ENCODE data around the gene TRIM67.
A peak's percentile ranks its signal among the peaks of the same experiment; 100 is the strongest.
"Not testable (repeated sequence)": the region's sequence is repeated elsewhere in the genome, so short reads cannot be mapped to it uniquely, and the experiment has no call there.

Gene TRIM67

DNA sequence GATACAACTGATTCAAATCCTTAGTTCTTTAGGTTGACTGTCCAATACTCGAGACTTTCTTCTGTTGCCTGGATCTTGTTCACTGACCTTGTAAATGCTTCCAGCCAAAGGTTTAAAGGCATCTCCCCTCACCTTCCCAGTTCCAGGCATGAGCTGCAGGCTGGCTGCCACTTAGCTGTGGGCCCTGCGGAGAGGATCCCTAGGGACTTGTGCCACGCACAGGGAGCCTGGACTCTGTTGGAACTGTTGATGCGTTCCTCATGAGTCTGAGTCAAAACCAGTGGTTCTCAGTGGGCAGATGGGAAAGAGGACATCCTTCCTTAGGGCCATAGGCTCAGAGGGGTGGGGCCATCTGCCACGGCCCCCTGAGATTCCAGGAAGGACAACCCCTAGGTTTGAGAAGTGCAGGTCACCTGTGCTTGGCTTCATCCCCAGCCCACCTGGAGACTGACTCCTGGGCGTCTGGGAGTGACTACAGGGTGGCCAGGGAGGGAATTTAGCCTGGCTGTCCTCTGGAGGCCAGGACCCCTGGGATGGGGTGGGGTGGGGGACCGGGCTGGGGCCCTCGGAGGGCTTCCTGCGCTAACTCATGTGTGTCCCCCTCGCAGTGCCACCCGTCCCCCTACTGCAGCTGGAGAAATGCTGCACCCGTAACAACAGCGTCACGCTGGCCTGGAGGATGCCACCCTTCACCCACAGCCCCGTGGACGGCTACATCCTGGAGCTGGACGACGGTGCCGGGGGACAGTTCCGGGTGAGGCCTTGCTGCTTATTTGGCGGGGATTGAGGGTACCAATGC lies 41.6 kb downstream of the TRIM67 start:
- no peak for DNase-seq (ENCODE audit: low spot score)

DNA sequence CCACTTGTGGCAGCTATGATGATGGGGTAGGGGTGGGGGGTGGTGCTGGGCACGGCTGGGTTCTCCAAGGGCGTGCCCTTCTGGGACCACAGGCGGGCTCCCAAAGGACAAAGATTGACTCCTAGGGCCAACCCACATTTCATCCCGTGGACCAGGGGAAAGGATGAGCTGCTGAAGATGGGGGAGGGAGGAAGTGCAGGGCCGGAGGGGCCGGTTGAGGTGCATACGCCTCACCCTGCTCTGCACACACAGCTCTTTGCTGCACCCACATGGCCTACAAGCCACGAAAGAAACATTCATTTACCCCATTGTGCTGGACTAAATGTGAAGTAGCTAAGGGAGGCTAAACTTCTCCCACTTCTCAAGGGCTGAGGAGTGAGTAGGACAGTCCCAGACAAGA lies 45.0 kb downstream of the TRIM67 start:
- DNase-seq (ENCODE audit: low spot score) = no peak

DNA sequence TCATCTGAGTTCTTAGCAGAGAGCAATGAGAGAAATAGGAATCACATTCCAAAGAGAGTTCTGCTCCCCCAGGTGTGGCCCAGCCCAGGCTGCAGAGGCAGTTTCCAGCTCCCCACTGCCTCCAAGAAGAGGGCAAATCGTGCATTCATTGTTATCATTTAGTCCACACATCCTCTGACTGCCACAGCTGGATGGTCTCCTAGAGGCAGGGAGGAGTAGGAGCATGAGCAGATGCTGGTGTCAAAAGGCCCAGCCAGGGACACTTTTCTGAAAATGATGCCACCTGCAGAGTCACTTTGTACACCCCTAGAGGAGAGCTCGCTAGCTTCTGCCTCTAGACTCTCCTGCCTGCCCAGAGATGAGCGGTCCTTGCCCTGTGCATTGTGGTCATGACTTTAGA lies 45.6 kb downstream of the TRIM67 start:
- no peak for DNase-seq (ENCODE audit: low spot score)

DNA sequence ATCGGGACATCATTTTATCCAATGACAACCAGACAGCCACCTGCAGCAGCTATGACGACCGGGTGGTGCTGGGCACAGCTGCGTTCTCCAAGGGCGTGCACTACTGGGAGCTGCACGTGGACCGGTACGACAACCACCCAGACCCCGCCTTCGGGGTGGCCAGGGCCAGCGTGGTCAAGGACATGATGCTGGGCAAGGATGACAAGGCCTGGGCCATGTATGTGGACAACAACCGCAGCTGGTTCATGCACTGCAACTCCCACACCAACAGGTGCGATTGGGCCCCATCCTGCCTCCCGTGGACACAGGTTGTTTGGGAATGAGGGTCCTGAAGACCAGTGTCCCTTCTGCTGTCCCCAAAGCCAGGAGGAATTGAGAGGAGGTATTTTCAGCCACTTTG lies 47.1 kb downstream of the TRIM67 start:
- no peak for DNase-seq (ENCODE audit: low spot score)

DNA sequence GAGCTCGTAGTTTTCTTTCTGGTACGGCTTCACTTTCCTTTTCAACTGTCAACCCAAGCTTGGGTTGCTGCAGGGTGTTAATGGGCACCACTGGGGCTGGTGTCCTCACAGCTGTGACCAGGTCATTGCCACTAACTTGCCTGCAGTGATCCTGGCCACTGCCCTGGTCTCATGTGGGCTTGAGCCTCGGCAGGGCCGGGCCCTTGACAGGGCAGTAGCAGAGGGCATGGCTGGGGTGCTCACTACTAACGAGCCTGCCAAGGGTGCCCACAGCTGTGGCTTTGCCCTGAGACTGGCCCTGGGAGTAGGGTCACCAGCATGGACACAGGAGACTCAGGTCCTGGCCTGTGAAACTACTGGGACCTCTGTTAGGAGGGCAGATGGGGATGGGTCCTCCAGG lies 47.7 kb downstream of the TRIM67 start:
- no peak for DNase-seq (ENCODE audit: low spot score)

DNA sequence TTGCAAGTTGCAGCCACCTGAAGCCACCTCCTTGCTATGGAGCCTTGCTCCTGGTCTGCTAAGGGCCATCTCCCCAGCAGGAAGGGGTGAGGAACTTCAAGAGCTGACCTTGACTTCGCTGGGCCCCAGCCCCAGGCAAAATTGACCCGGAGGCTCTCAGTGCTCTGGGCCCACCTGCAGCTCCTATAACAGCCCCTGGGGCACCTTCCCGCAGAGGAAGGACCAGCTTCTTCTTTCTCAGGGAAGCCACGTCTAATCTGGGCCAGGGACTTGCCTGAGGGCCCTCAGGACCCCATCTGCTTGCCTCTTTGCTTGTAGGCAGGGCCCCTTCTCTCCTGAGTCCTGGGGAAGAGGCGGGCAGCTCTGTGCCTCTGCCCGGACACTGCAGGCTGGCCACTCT lies 48.3 kb downstream of the TRIM67 start:
- no peak for DNase-seq (ENCODE audit: low spot score)

DNA sequence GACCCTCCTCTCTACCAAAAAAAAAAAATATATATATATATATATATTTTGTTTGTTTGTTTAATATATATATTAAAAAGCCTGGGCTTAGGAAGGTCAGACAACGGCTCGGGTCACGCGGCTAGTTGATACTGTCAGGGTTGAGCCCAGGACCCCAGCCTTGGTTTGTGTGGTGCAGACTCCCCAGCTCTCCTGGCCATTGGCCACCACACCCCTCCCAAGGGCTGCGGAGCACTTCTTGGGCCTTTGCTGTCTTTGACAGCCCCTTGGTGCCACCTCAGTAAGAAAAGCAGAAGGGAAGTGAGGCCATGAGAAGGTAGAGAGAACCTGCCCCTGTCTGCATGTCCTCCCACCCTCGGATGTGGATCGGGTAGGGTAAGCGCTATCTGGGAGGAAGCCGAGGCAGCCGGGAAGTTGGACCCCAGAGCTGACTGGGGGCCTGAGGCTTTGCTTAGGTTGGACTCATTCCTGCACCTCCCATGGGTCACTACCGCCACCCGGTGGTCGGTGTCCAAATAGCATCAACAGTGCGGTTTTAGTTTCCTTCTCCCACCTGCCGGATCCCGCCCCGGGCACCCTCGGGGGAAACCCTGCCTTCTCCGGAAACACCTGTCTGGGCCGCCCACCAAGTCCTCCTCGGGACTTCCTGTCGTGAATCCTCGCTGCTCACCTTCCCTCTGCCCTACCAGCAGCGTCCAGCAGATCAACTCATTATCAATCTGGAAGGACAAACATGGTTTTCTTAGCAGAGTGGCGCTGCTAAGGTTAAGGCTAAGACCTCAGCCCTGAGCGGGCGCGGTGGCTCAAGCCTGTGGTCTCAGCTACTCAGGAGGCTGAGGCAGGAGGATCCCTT lies 49.4 kb downstream of the TRIM67 start:
- DNase-seq (ENCODE audit: low spot score) = peak; percentile 92

DNA sequence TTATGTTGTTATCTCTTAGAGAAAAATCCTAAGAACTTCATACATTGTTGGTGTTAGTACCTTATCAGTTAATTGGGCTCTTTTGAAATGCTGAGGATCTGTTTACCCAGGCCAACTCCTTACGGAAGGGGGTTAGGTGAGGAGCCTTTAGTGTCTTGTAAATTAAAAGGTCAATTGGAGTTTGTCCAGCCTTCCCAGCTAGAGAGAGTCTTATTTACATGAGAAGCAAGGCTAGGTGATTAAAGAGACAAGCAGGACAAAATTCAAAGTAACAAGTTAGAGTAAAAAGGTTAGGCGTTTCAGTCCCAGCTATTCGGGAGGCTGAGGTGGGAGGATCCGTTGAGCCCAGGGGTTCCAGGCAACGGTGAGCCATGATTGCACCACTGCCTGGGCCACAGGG lies 50.4 kb downstream of the TRIM67 start:
- DNase-seq (ENCODE audit: low spot score) = not testable (repeated sequence)

DNA sequence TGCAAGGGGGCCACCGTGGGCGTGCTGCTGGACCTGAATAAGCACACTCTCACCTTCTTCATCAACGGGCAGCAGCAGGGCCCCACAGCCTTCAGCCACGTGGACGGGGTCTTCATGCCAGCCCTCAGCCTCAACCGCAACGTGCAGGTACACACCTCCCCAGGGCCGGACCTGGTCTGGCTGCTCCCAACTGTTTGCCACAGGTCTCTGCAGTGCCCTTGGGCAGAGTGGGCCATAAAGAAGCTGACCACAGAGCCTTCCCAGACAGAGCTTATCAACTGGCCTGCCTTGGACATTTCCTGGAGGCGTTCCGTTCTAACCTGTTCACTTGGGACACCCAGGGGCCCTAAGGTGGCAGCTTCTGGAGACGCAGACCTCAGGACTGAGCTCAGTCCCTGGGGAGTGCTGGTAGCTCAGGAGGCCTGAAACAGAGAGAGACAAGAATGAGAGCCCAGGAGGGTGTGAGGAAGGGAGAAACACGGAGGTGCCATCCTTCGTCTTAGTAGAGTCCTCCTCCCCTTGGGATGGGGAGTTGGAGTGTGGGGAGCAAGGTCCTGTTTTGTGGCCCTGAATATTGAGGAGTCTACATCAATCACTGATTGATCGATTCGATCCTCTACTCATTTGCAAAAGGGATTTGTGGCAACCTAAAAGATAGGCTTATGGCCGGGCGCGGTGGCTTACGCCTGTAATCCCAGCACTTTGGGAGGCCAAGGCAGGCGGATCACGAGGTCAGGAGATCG lies 52.1 kb downstream of the TRIM67 start:
- no peak for DNase-seq (ENCODE audit: low spot score)

DNA sequence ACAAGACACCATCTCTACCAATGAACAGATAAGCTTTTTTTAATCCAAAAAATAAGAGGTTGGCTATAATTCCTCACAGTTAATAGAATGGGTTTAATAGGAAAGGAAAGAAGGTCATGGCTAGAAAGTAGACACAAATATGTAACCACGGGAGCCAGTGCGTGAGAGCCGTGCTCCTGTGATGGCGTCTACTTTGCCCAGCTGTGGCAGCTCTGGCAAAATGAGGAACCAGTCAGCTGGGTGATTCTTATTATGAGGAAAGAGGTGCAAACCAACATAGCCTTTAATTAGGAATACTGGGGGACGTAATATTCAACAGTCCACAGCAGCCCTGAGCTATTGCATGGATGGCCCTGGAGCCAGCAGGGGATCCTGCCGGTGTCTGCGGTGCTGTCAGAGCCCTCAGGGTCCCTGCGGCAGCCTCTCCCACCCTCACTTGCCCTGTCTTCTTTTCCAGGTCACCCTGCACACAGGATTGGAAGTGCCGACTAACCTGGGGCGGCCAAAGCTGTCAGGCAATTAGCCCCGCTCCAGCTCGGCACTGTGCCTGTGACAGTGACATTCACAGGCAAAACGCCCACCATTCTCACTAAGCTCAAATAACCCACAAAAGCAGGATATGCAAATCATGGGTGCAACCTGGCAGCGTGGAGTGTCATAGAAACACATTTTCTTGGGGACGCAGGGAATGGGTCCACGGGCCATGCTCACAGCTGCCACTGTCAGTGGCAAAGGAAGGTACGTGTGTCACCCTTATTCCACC lies 53.2 kb downstream of the TRIM67 start:
- no peak for DNase-seq (ENCODE audit: low spot score)

DNA sequence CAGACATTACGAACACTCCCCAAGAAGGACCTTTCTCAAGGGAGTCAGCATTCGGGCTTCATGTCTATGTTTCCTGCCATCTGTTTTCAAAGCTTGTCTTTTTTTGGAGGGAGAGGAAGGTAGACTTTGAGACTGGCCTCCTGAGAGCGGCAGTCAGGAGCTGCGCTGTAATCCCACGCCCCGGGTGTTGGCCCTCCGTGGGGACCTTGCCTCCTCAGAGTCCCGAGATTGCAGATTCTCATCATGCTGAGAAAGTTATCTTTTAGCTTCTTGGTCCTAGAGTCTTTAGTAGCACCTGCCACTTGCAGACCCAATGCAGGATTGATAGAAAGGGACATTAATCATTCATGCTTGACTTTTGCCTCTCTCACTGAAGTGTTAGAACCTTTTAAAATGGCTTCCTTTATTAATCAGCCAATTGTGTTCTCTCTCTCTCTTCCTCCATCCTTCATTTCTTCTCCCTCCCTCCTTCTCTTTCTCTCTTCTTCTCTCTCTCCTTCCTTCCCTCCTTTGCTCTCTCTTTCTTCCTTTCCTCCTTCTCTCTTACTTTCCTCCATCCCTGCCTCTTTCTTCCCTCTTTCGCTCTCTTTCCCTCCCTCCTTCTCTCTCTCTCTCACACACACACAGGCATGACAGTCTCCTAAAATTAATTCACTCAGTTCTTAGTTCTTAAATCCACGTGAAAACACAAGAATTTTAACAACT lies 54.0 kb downstream of the TRIM67 start:
- no peak for DNase-seq (ENCODE audit: low spot score)

DNA sequence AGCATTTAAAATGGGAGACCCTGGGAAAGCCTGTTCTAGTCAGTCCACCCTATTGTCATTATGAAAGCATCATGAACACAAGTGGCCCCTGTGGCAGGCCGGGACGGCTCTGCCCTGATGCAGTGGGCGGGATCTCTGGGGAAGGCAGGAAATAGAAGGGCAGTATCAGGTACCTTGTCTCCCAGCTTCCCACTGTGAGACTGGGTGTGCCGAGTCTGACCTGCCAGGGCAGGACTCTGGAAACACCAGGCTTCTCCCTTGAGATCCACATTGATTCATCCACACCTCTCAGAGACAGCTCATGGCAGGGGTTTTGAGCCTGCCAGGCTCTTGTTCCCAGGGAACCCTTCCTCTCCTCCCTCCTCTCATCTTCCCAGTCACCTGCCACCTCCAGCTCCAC lies 54.6 kb downstream of the TRIM67 start:
- DNase-seq (ENCODE audit: low spot score) = no peak

DNA sequence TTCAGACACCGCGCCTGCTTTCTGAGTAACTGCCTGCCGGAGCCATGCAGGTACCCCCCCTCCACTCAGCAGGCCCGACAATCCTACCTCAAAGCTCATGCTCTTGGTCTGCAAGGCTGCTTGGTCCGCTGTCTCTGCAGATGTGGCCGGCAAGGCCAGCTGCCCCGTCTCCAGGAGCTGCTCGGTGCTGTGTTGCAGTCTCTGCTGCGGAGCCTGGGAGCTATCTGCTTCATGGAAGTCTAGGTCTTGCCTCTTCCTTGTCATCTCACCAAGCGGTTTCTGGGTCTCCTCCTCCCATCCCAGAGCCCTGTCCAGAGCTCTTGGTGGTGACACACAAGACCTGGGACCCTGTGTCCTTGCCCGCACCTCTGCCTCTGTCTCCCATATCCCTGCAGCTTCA lies 55.2 kb downstream of the TRIM67 start:
- DNase-seq (ENCODE audit: low spot score) = no peak

DNA sequence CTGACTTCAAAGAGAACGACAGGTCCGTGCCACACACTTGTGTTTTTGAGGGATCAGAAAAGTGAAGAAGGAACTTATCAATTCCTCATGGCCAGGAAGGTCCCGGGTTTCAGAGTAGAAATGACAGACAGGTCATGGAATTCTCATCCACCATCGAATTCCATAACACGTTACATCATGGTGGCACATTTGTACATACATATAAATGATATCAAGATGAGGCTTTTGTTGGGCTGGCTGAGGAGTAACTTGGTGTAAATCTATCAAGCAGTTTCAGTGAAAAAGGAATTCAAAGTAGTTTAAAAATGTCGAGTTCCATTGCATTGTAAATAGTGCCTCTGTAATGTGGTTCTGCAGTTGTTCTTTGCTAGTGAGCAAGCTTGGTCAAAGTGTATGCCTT lies 56.2 kb downstream of the TRIM67 start:
- no peak for DNase-seq (ENCODE audit: low spot score)

DNA sequence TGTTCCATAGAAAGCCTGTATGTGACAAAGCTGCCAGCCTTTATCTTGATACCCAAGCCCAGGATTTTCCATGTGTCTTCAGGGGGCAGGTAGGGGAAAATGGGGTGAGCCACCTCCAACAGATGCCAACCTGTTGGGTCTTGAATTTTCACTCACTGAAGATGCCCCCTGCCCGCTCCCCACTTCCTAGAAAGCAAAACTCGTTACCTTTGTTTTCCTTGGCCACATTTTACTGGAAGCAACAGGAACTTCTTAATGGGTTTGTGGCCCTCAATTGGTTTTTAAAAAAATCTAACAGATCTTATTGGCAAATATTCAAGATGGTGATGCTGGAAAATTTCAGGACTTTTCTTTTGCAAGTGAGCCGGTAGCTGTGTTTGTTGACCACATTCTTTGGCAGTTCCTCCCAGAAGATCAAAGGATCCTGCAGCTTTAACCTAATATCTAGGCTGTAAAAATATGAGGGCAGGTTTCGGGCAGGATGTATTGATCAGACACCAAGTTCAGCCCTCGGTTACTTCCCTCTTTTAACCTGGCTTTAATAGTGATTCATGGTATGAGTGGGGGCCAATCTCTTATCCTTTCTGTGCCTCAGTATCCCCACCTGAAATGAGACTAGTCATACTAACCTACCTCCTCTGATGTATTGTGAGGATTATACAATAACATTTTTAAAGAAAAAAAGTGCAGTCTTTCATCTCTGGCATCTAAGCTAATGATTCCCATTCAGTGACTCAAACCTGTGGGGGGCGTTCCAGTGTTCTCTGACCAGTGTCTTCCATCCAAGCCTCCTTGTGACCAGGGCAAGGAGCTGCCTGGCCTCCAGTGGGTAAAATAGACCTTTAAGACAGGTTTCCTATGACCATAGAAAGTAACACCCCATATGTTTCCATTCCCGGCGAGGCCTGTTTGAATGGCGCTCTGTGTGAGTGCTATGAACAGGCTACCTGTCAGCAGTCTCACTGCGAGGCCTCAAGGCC lies 57.9 kb downstream of the TRIM67 start:
- no peak for DNase-seq (ENCODE audit: low spot score)

DNA sequence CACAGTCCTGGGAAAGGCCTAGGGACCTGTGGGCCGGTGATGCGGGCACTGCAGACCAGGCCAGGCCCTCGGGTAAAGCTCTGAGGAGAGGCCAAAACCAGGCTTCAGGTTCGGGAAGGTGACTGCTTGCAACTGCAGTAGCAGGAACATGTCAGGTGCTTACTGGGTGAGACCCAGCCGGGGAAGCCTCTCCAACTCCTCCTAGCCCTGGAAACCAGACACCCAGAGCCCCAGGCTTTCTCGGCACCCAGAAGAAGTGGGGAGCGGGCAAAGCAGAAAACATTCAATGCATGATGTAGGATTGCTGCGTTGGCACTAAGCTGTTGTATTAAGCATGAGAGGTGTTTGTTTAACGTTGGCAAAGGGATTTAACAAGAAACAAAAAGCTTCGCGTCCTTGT lies 58.9 kb downstream of the TRIM67 start:
- no peak for DNase-seq (ENCODE audit: low spot score)

DNA sequence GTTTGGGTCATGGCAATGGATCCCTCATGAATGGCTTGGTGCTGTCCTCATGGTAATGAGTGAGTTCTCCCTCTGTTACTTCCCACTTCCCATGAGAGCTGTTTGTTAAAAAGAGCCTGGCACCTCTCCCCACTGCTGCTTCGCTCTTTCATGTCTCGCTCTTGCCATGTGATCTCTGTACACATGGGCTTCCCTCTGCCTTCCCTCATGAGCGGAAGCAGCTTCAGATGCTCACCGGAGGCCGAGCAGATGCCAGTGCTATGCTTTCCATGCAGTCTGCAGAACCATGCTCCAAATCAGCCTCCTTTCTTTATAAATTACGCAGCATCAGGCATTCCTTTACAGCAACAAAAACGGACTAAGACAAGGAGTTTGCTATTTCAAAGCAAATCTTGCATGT lies 64.3 kb downstream of the TRIM67 start:
- no peak for DNase-seq (ENCODE audit: low spot score)

DNA sequence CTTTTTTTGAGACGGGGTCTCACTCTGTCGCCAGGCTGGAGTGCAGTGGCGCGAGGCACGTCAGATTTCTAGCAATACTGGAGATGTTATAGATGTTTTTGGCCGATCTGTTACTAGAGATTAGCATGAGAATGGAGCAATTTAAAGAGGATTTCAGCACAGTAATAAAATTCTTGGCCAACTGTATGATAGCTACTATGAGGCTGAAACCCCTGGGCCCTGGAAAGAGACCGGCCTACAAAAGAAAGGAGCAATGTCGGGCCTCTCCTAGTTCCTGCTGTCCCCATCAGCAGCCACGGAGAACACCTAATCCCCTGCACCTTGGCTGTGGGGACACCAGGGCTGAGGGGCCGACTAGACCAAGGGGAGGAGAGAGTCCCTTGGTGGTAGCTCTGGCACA lies 69.7 kb downstream of the TRIM67 start:
- no peak for DNase-seq (ENCODE audit: low spot score)

DNA sequence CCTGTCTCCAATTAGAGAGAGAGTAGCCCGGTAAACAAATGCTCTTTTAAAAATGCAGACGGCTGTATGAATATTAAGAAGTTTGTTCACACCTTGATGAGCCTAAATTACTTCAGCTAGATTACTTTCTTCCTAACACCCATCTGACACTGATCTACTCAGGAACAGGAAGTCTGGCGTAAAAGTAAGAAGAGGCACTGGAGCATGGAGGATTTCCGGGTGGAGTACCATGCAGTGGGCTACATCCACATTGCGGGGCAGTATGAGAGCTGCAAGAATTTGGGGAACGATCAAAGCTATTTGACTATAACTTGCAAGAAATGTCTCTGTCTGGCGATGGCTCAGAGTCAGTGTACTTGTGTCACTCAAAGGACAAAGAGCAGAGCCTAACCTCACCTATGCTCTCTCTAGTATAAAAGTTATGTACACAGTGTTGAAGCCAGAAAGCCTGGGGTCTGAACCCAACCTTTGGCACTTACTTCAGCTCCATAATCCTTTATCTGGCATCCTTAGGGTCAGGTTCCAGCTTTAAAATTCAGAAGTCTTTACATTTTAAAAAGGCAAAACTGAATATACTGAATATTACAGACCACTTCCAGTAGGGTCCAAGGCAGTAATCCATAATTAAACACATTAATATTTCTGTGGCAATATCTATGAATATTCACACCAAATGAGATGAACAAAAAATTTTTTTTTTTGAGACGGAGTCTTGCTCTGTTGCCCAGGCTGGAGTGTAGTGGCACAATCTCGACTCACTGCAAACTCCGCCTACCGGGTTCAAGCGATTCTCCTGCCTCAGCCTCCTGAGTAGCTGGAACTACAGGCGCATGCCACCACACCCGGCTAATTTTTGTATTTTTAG lies 71.2 kb downstream of the TRIM67 start:
- no peak for DNase-seq (ENCODE audit: low spot score)

All from ecto neural progenitor cell (in vitro differentiated cells).